ENCODE results near the gene CYP4Z1.
"Not testable (repeated sequence)": the region's sequence is repeated elsewhere in the genome, so short reads cannot be mapped to it uniquely, and the experiment has no call there.

Gene CYP4Z1

GRCh38 chr1:47128854-47129253, 61.8 kb downstream of the CYP4Z1 start:
- DNase-seq, result not testable (repeated sequence)

GRCh38 chr1:47129489-47130230, 62.6 kb downstream of the CYP4Z1 start:
- not testable (repeated sequence) for DNase-seq

GRCh38 chr1:47132665-47133064, 65.6 kb downstream of the CYP4Z1 start:
- DNase-seq, result not testable (repeated sequence)

- no peak for DNase-seq
Measured at GRCh38 chr1:47137198-47137597, 70.2 kb downstream of the CYP4Z1 start, which contains the start of gene CYP4A22. Gene CYP4A22, plus strand, starts transcription at chr1:47137441. Its CDS starts 45 bp downstream, at chr1:47137486.

GRCh38 chr1:47137925-47138615, 71.0 kb downstream of the CYP4Z1 start:
- no peak for DNase-seq

GRCh38 chr1:47140358-47140757, 73.3 kb downstream of the CYP4Z1 start:
- DNase-seq, result not testable (repeated sequence)

GRCh38 chr1:47143654-47144053, 76.6 kb downstream of the CYP4Z1 start:
- not testable (repeated sequence) for DNase-seq

- not testable (repeated sequence) for DNase-seq
Measured at GRCh38 chr1:47146495-47146894, 79.5 kb downstream of the CYP4Z1 start.

GRCh38 chr1:47147047-47147785, 80.2 kb downstream of the CYP4Z1 start:
- DNase-seq, result no peak

GRCh38 chr1:47149162-47149561, 82.1 kb downstream of the CYP4Z1 start:
- DNase-seq, result not testable (repeated sequence)

GRCh38 chr1:47156457-47156856, 89.4 kb downstream of the CYP4Z1 start:
- DNase-seq, result not testable (repeated sequence)

- not testable (repeated sequence) for DNase-seq
Measured at GRCh38 chr1:47157957-47158356, 90.9 kb downstream of the CYP4Z1 start.

- DNase-seq, result no peak
Measured at GRCh38 chr1:47160716-47161115, 93.7 kb downstream of the CYP4Z1 start.

GRCh38 chr1:47161298-47162040, 94.4 kb downstream of the CYP4Z1 start:
- no peak for DNase-seq

GRCh38 chr1:47164552-47164951, 97.5 kb downstream of the CYP4Z1 start:
- DNase-seq, result no peak

Measured in hematopoietic multipotent progenitor cell treated with erythropoietin and hydrocortisone succinate and interleukin-3 and kit ligand, for 6 days (in vitro differentiated cells).